HG03460 (cell line): Measurements from ENCODE around the gene MXRA8.

Source experiments
- ATAC-seq: cut with Tn5 transposase; IDR thresholded peaks from one replicate; pipeline ENCODE4 v1.9.1; 2021; ENCODE audit not compliant: unreplicated experiment

Gene MXRA8

GRCh38 chr1:1336931-1337792 is 21.2 kb downstream of the MXRA8 start:
- ATAC-seq = no peak

GRCh38 chr1:1336446-1336845 is 21.9 kb downstream of the MXRA8 start:
- no peak for ATAC-seq

DNA sequence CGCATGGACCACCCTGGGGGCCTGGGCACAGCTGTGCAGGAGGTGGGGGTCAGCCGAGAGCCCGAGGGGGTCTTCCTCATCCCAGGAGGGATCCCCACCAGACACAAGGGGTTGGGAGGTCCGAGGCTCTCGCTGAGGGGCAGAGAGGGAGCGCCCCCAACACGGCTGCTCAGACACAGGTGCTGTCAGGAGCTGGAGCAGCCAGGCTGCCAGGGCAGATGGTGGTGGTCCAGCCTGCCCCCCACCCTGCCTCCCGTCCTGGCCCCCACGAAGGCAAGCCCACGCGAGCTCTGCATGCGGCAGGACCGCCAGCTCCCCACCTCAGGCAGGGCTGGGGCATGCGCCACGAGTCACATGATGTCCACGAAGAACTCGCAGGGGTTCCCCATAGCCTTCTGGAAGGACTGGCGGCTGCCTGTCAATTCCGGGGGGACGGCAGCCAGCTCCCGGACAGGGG is 22.5 kb downstream of the MXRA8 start:
- ATAC-seq = no peak

GRCh38 chr1:1335283-1335682 is 23.1 kb downstream of the MXRA8 start:
- no peak for ATAC-seq

DNA sequence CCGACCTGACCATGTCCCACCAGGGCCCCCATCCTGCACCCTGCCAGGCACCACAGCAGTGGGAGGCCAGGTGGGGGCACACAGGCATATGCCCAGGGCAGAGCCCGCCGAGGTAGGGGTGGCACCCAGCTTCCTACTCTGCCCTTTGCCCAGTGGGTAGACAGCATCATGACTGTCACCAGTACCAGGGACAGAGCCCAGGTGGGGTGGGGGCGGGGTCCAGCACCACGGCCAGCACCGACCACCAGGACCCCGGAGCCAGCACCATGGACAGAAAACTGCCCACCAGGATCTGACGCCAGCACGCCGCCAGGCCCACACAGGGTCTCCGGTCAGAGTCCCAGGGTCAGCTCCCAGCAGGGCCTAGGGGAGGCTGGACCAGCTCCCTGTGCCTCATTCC is 23.5 kb downstream of the MXRA8 start:
- ATAC-seq = no peak

DNA sequence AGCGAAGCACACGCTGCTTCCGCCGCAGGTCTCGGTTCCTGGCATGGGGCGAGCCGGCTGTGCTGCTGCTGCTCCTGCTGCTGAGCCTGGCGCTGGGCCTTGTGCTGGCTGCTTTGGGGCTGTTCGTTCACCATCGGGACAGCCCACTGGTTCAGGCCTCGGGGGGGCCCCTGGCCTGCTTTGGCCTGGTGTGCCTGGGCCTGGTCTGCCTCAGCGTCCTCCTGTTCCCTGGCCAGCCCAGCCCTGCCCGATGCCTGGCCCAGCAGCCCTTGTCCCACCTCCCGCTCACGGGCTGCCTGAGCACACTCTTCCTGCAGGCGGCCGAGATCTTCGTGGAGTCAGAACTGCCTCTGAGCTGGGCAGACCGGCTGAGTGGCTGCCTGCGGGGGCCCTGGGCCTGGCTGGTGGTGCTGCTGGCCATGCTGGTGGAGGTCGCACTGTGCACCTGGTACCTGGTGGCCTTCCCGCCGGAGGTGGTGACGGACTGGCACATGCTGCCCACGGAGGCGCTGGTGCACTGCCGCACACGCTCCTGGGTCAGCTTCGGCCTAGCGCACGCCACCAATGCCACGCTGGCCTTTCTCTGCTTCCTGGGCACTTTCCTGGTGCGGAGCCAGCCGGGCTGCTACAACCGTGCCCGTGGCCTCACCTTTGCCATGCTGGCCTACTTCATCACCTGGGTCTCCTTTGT is 24.7 kb downstream of the MXRA8 start:
- ATAC-seq = no peak

DNA sequence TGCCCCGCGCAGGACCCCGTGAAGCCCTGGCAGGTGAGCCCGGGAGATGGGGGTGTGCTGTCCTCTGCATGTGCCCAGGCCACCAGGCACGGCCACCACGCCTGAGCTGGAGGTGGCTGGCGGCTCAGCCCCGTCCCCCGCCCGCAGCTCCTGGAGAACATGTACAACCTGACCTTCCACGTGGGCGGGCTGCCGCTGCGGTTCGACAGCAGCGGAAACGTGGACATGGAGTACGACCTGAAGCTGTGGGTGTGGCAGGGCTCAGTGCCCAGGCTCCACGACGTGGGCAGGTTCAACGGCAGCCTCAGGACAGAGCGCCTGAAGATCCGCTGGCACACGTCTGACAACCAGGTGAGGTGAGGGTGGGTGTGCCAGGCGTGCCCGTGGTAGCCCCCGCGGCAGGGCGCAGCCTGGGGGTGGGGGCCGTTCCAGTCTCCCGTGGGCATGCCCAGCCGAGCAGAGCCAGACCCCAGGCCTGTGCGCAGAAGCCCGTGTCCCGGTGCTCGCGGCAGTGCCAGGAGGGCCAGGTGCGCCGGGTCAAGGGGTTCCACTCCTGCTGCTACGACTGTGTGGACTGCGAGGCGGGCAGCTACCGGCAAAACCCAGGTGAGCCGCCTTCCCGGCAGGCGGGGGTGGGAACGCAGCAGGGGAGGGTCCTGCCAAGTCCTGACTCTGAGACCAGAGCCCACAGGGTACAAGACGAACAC is 25.4 kb downstream of the MXRA8 start:
- no peak for ATAC-seq

GRCh38 chr1:1332031-1332755 is 26.2 kb downstream of the MXRA8 start:
- no peak for ATAC-seq

DNA sequence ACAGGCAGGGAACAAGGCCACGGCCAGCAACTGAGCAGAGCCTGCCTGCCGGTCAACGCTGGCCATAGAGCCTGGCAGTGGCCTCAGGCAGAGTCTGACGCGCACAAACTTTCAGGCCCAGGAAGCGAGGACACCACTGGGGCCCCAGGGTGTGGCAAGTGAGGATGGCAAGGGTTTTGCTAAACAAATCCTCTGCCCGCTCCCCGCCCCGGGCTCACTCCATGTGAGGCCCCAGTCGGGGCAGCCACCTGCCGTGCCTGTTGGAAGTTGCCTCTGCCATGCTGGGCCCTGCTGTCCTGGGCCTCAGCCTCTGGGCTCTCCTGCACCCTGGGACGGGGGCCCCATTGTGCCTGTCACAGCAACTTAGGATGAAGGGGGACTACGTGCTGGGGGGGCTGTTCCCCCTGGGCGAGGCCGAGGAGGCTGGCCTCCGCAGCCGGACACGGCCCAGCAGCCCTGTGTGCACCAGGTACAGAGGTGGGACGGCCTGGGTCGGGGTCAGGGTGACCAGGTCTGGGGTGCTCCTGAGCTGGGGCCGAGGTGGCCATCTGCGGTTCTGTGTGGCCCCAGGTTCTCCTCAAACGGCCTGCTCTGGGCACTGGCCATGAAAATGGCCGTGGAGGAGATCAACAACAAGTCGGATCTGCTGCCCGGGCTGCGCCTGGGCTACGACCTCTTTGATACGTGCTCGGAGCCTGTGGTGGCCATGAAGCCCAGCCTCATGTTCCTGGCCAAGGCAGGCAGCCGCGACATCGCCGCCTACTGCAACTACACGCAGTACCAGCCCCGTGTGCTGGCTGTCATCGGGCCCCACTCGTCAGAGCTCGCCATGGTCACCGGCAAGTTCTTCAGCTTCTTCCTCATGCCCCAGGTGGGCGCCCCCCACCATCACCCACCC is 27.0 kb downstream of the MXRA8 start, which contains the start of gene TAS1R3:
TSS of gene TAS1R3 (plus strand) at position 213 of the 898 bp plus-strand sequence. CDS start at position 279, 66 bp downstream.
- no peak for ATAC-seq

- ATAC-seq = no peak
Measured at GRCh38 chr1:1330366-1331067, 27.8 kb downstream of the MXRA8 start.

- ATAC-seq = no peak
Measured at GRCh38 chr1:1329304-1330210, 28.8 kb downstream of the MXRA8 start.

DNA sequence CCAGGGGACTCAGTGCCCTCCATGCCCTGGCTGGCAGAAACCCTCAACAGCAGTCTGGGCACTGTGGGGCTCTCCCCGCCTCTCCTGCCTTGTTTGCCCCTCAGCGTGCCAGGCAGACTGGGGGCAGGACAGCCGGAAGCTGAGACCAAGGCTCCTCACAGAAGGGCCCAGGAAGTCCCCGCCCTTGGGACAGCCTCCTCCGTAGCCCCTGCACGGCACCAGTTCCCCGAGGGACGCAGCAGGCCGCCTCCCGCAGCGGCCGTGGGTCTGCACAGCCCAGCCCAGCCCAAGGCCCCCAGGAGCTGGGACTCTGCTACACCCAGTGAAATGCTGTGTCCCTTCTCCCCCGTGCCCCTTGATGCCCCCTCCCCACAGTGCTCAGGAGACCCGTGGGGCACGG is 30.1 kb downstream of the MXRA8 start:
- no peak for ATAC-seq

- no peak for ATAC-seq
Measured at GRCh38 chr1:1327291-1327690, 31.1 kb downstream of the MXRA8 start.

- ATAC-seq = no peak
Measured at GRCh38 chr1:1326075-1326605, 32.2 kb downstream of the MXRA8 start.

GRCh38 chr1:1325288-1326074 is 32.9 kb downstream of the MXRA8 start:
- ATAC-seq = no peak

DNA sequence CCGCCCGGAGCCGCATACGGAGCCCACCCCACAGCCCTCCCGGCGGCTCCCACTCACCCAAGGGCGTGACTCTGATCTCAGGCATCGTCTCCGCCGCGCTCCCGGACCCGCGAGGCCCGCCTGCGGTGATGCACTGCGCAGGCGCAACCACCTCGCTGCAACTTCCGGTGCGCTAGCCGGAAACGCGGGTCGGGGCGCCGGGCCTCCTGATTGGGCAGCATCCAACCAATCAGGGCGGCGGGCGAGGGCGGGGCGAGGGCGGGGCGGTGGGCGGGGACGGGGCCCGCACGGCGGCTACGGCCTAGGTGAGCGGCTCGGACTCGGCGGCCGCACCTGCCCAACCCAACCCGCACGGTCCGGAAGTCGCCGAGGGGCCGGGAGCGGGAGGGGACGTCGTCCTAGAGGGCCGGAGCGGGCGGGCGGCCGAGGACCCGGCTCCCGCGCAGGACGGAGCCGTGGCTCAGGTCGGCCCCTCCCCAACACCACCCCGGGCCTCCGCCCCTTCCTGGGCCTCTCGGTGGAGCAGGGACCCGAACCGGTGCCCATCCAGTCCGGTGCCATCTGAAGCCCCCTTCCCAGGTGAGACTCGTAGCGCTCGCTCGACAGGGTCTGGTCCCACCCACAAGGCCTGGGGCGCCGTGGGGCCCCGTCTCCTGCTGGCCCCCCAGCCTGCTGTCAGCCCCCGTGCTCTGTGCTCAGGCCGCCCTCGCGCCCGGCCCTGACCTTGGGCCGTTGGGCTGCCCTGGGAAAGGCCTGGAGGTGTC is 33.6 kb downstream of the MXRA8 start, which contains the start of the genes CPTP and INTS11:
TSS of gene CPTP (plus strand) at position 279 of the 764 bp plus-strand sequence. CDS start 2,109 bp downstream, outside the sequence.
TSS of gene INTS11 (minus strand) at position 137 of the 764 bp plus-strand sequence. CDS start at position 85, 52 bp downstream.
- peak; percentile 70 for ATAC-seq
